K562 (cell line): ENCODE results near the gene OSBPL7. TPM values are rescaled to one million over a fixed set of nuclear protein-coding genes. Genes with fewer than 3 reads are reported as not detected.

Experiments used
- ARID1B ChIP-seq: fragments of 450-650 bp; IDR thresholded peaks from 2 replicates; pipeline ENCODE4 v1.6.1; 2016; ENCODE audit warnings: antibody characterized with exemption, mild to moderate bottlenecking, inconsistent platforms
- ATF7 ChIP-seq: fragments of 450-650 bp; IDR thresholded peaks from 2 replicates; pipeline ENCODE4 v1.7.1; 2014; ENCODE audit warnings: mild to moderate bottlenecking, moderate library complexity
- CXXC5 ChIP-seq: fragments of 250-450 bp; sonication (Bioruptor Pico); IDR thresholded peaks from 2 replicates; pipeline ENCODE4 v1.8.0; 2022; ENCODE audit warnings: inconsistent platforms, mild to moderate bottlenecking, moderate library complexity
- DIDO1 ChIP-seq: fragments of 450-650 bp; IDR thresholded peaks from 2 replicates; pipeline ENCODE4 v1.6.1; 2016; ENCODE audit warnings: low read depth, missing biosample characterization, missing genetic modification characterization
- ELF1 ChIP-seq: fragments of 200-800 bp; sonication (Bioruptor generic); IDR thresholded peaks from 2 replicates; pipeline ENCODE4 v1.6.1; 2016; ENCODE audit warnings: missing genetic modification characterization, missing compliant biosample characterization
- ESRRA ChIP-seq: fragments of 450-650 bp; IDR thresholded peaks from 2 replicates; pipeline ENCODE4 v1.6.1; 2014; ENCODE audit warnings: low read depth, mild to moderate bottlenecking, moderate library complexity, borderline replicate concordance
- FOSL1 ChIP-seq: fragments of 200-800 bp; sonication (Bioruptor generic); conservative IDR thresholded peaks from 2 replicates; pipeline ENCODE4 v1.6.1; 2016; ENCODE audit warnings: missing genetic modification characterization, missing compliant biosample characterization
- FOXP1 ChIP-seq: sonication (generic); formaldehyde crosslinking; IDR thresholded peaks from 2 replicates; pipeline ENCODE4 v1.8.0; 2022; ENCODE audit warnings: mild to moderate bottlenecking, missing genetic modification reagents
- GABPA ChIP-seq: fragments of 200-800 bp; sonication (Bioruptor generic); conservative IDR thresholded peaks from 2 replicates; pipeline ENCODE4 v1.6.1; 2016; ENCODE audit warnings: low read depth, missing genetic modification characterization, missing compliant biosample characterization
- HCFC1 ChIP-seq: IDR thresholded peaks from 2 replicates; pipeline ENCODE4 v1.6.1; 2012; ENCODE audit warnings: low read depth, low read length, improper control_type of control experiment
- L3MBTL2 ChIP-seq: fragments of 450-650 bp; IDR thresholded peaks from 2 replicates; pipeline ENCODE4 v1.6.1; 2016; ENCODE audit warnings: mild to moderate bottlenecking, moderate library complexity
- MXI1 ChIP-seq: IDR thresholded peaks from 2 replicates; pipeline ENCODE4 v1.6.1; 2011; ENCODE audit warnings: low read depth, mild to moderate bottlenecking, improper control_type of control experiment, low read length
- NFIC ChIP-seq: fragments of 450-650 bp; IDR thresholded peaks from 2 replicates; pipeline ENCODE4 v1.6.1; 2017; ENCODE audit warnings: mild to moderate bottlenecking, inconsistent platforms
- PML ChIP-seq: IDR thresholded peaks from 2 replicates; pipeline ENCODE4 v1.6.1; 2012; ENCODE audit warnings: low read length, inconsistent platforms
- SAP30 ChIP-seq: fragments of 200-600 bp; sonication (generic); IDR thresholded peaks from 2 replicates; pipeline ENCODE4 v1.6.1; 2012; ENCODE audit warnings: borderline replicate concordance, low read depth, mild to moderate bottlenecking, moderate library complexity, low read length, control low read depth, inconsistent platforms; ENCODE audit not compliant: insufficient read depth, poor library complexity, severe bottlenecking
- SMARCA4 ChIP-seq: fragments of 450-650 bp; IDR thresholded peaks from 2 replicates; pipeline ENCODE4 v1.6.1; 2016
- TBP ChIP-seq: optimal IDR thresholded peaks from 2 replicates; pipeline ENCODE3; 2011; ENCODE audit warnings: low read depth, low read length, improper control_type of control experiment
- TEAD1 ChIP-seq, 2 experiments: fragments of 450-650 bp in 1 of 2; sonication (generic) in 1 of 2; formaldehyde crosslinking; IDR thresholded peaks; 2 replicates each; pipeline versions ENCODE4 v1.4.0 to v1.8.0; 2020 to 2022; ENCODE audit warnings: mild to moderate bottlenecking in 2 of 2, missing genetic modification reagents in 1 of 2
- TEAD2 ChIP-seq: fragments of 450-650 bp; IDR thresholded peaks from 2 replicates; pipeline ENCODE4 v1.6.1; 2016; ENCODE audit warnings: missing genetic modification characterization, control low read depth, missing compliant biosample characterization
- TEAD4 ChIP-seq, 2 experiments: sonication (generic) in 1 of 2; formaldehyde crosslinking in 1 of 2; IDR thresholded peaks; 2 replicates each; pipeline versions ENCODE4 v1.6.1 to v1.8.0; 2012 to 2022; ENCODE audit warnings: borderline replicate concordance in 1 of 2, inconsistent platforms in 1 of 2, low read length in 1 of 2, mild to moderate bottlenecking in 1 of 2, missing genetic modification reagents in 1 of 2
- ZFX ChIP-seq: sonication (generic); formaldehyde crosslinking; IDR thresholded peaks from 2 replicates; pipeline ENCODE4 v1.8.0; 2022; ENCODE audit warnings: mild to moderate bottlenecking, missing genetic modification reagents, moderate library complexity
- ZNF263 ChIP-seq: sonication (generic); formaldehyde crosslinking; IDR thresholded peaks from 2 replicates; pipeline ENCODE4 v1.8.0; 2022; ENCODE audit warnings: mild to moderate bottlenecking, missing genetic modification reagents, borderline replicate concordance
- ZNF354B ChIP-seq: fragments of 250-450 bp; sonication (Bioruptor Pico); IDR thresholded peaks from 2 replicates; pipeline ENCODE4 v1.4.0; 2020
- ZNF384 ChIP-seq: IDR thresholded peaks from 2 replicates; pipeline ENCODE4 v1.6.1; 2012; ENCODE audit warnings: low read depth, low read length, improper control_type of control experiment
- ZNF41 ChIP-seq: fragments of 250-450 bp; sonication (Bioruptor Pico); conservative IDR thresholded peaks from 2 replicates; pipeline ENCODE4 v1.4.0; 2020; ENCODE audit warnings: mild to moderate bottlenecking
- ZNF699 ChIP-seq: fragments of 250-450 bp; sonication (Bioruptor Pico); IDR thresholded peaks from 2 replicates; pipeline ENCODE4 v1.8.0; 2021; ENCODE audit warnings: mild to moderate bottlenecking, moderate library complexity; ENCODE audit not compliant: insufficient replicate concordance
- polyA plus RNA-seq, 8 experiments: library from polyadenylated mRNA; depleted of rRNA in 4 of 8; stranded (reverse) in 5 of 8; unstranded in 3 of 8; fragments of >200 nt; fragmentation: Nextera tagmentation in 2 of 8; fragmentation: Illumina TruSeq in 1 of 8; extraction: Ambion mirVana in 2 of 8; extraction: Trizol in 1 of 8; gene quantifications; 2 replicates each; pipeline versions ENCODE4 v1.2.1 to v1.2.3, GENCODE V29; 2011 to 2014; ENCODE audit warnings: inconsistent platforms in 1 of 8, missing spikeins in 1 of 8
- total RNA-seq, 7 experiments: library from RNA; depleted of rRNA in 6 of 7; stranded (reverse); fragments of >200 nt in 6 of 7; fragmentation: Illumina TruSeq in 2 of 7; extraction: Trizol in 2 of 7; gene quantifications; 2 replicates each; pipeline versions ENCODE4 v1.2.1 to v1.2.3, GENCODE V29; 2011 to 2021; ENCODE audit warnings: low replicate concordance in 1 of 7
- TF ChIP-seq, protein P1 (sequence below): fragments of 250-450 bp; sonication (Bioruptor Pico); IDR thresholded peaks from 2 replicates; pipeline ENCODE4 v1.8.0; 2021; ENCODE audit warnings: moderate library complexity, mild to moderate bottlenecking, inconsistent platforms

OSBPL7 gene
- total and polyA plus RNA-seq, 9 of the 15 experiments (the other 6 are each of a cell fraction or from before 2014, with no cell fraction given): 0.32 to 11.9 (median 5.8) TPM

- peak; percentile 28; the same call in 1 of the 2 replicates for TF ChIP-seq CXXC5 (CRISPR knock-in tag)
- peak; percentile 99 for TF ChIP-seq ZNF263 (CRISPR knock-in tag)
- TF ChIP-seq MXI1: peak; percentile 25; the same call in 1 of the 2 replicates
- peak; percentile 9; the same call in 1 of the 2 replicates for TF ChIP-seq TEAD4 (IDR thresholded peaks at IDR 0.05; ENCODE audit: low read length)
- no peak for TF ChIP-seq TEAD4 (CRISPR knock-in tag; IDR thresholded peaks at IDR 0.05; ENCODE audit: borderline replicate concordance)
- peak; percentile 66 for TF ChIP-seq SAP30
- TF ChIP-seq NFIC: peak; percentile 92
- no peak for TF ChIP-seq ZNF41 (CRISPR knock-in tag)
- no peak; the same call in 1 of the 2 replicates for TF ChIP-seq FOXP1 (CRISPR knock-in tag)
- TF ChIP-seq ESRRA: no peak
- TF ChIP-seq L3MBTL2: 0 out of 2 replicates have a peak, but pooled peaks have one; percentile 15
- TF ChIP-seq TEAD1 (CRISPR knock-in tag; IDR thresholded peaks at IDR 0.05): 0 out of 4 replicates have a peak, but pooled peaks of 1 of the 2 experiments have one; percentile 41
- no peak for TF ChIP-seq TEAD2
- peak; percentile 73 for TF ChIP-seq ATF7
- peak; percentile 50 for TF ChIP-seq TBP
- peak; percentile 49 for TF ChIP-seq ZFX (CRISPR knock-in tag)
- TF ChIP-seq, protein P1, sequence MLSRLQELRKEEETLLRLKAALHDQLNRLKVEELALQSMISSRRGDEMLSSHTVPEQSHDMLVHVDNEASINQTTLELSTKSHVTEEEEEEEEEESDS (CRISPR knock-in tag): no peak
- TF ChIP-seq HCFC1: peak; percentile 68
- peak; percentile 88 for TF ChIP-seq ELF1
- 0 out of 2 replicates have a peak, but pooled peaks have one; percentile 12 for TF ChIP-seq ZNF384
- no peak for TF ChIP-seq ZNF354B (CRISPR knock-in tag)
- TF ChIP-seq FOSL1 (tag): peak; percentile 89
- no peak for TF ChIP-seq ZNF699 (CRISPR knock-in tag)
- peak; percentile 57; the same call in 1 of the 2 replicates for TF ChIP-seq SMARCA4
- peak; percentile 57 for TF ChIP-seq ARID1B
- TF ChIP-seq DIDO1: 0 out of 2 replicates have a peak, but pooled peaks have one; percentile 10
- peak; percentile 16; the same call in 1 of the 2 replicates for TF ChIP-seq PML
- TF ChIP-seq GABPA: peak; percentile 90
Observed at GRCh38 chr17:47821424-47822391, at the start of gene OSBPL7 (continued).
